ENCODE measurements around the gene VPS35L. TPM values are rescaled to one million over a fixed set of nuclear protein-coding genes. Genes with fewer than 3 reads are reported as not detected.
A peak's percentile ranks its signal among the peaks of the same experiment; 100 is the strongest.

The VPS35L gene
- total and polyA plus RNA-seq, 2 experiments from 2014 or later, result 47.5 to 52.8 TPM

GRCh38 chr16:19621445-19621844 is 65.9 kb downstream of the VPS35L start:
- Histone ChIP-seq H3K9me2 (replicated peaks; ENCODE audit: insufficient read depth) (no peaks in the 10 kb centered on the region), H3K4me3 (no peak overlapping the region), H3K4me1 (ENCODE audit: insufficient read depth) (no peaks in the 10 kb centered on the region), H2AFZ (no peak overlapping the region), H3K27ac (no peak overlapping the region), H4K20me1 (ENCODE audit: insufficient read depth, poor library complexity, severe bottlenecking) (no peaks in the 10 kb centered on the region), H3K79me2 (no peaks in the 10 kb centered on the region), H3K36me3 (replicated peaks; ENCODE audit: insufficient read depth, low read depth) (no peaks in the 10 kb centered on the region), H3K27me3 (no peaks in the 10 kb centered on the region), H3K9me3 (ENCODE audit: low read depth) (no peaks in the 10 kb centered on the region), H3K4me2 (no peak overlapping the region)
- WGBS (ENCODE audit: low lambda C conversion rate, missing lambda C conversion rate), result 95% methylated on average over 3 of the region's 3 CpGs
- TF ChIP-seq EZH2 (IDR thresholded peaks at IDR 0.05; ENCODE audit: borderline replicate concordance) (no peak), EZH2phosphoT487 (IDR thresholded peaks at IDR 0.05; ENCODE audit: low read depth, severe bottlenecking, unreplicated experiment) (no peak)
- DNase-seq (ENCODE audit: low spot score), result no peak

DNA sequence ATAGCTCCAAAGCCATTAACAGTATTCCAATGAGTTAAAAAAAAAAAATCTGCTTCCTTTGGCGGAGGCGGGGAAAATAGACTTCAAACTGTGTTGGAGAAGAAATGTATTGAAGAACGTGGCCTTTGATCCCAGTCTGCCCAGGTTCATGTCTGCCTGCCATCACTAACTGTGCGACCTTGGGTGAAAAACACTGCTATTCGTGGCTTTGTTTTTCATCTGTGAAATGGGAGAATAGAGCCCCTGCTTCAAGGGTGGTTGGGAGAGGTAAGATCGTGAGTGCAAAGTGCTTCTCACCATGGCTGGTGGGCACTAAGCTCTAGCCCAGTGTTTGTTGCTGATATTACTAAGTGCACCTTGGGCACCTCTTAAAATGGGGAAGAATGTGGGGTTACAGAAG is 69.5 kb downstream of the VPS35L start:
- no peak for DNase-seq (ENCODE audit: low spot score)
- Histone ChIP-seq H3K27me3 (no peaks in the 10 kb centered on the region), H3K4me2 (no peak overlapping the region), H3K4me1 (ENCODE audit: insufficient read depth) (no peaks in the 10 kb centered on the region), H3K9me3 (ENCODE audit: low read depth) (no peaks in the 10 kb centered on the region), H3K9me2 (replicated peaks; ENCODE audit: insufficient read depth) (no peaks in the 10 kb centered on the region), H3K36me3 (replicated peaks; ENCODE audit: insufficient read depth, low read depth) (no peaks in the 10 kb centered on the region), H3K4me3 (no peak overlapping the region), H3K79me2 (no peaks in the 10 kb centered on the region), H2AFZ (no peak overlapping the region), H4K20me1 (ENCODE audit: insufficient read depth, poor library complexity, severe bottlenecking) (no peaks in the 10 kb centered on the region), H3K27ac (no peak overlapping the region)
- 98% methylated on average over 6 of the region's 6 CpGs for WGBS (ENCODE audit: low lambda C conversion rate, missing lambda C conversion rate)
- TF ChIP-seq EZH2phosphoT487 (IDR thresholded peaks at IDR 0.05; ENCODE audit: low read depth, severe bottlenecking, unreplicated experiment) (no peak), EZH2 (IDR thresholded peaks at IDR 0.05; ENCODE audit: borderline replicate concordance) (no peak), CTCF (IDR thresholded peaks at IDR 0.05; ENCODE audit: poor library complexity) (no peak)

DNA sequence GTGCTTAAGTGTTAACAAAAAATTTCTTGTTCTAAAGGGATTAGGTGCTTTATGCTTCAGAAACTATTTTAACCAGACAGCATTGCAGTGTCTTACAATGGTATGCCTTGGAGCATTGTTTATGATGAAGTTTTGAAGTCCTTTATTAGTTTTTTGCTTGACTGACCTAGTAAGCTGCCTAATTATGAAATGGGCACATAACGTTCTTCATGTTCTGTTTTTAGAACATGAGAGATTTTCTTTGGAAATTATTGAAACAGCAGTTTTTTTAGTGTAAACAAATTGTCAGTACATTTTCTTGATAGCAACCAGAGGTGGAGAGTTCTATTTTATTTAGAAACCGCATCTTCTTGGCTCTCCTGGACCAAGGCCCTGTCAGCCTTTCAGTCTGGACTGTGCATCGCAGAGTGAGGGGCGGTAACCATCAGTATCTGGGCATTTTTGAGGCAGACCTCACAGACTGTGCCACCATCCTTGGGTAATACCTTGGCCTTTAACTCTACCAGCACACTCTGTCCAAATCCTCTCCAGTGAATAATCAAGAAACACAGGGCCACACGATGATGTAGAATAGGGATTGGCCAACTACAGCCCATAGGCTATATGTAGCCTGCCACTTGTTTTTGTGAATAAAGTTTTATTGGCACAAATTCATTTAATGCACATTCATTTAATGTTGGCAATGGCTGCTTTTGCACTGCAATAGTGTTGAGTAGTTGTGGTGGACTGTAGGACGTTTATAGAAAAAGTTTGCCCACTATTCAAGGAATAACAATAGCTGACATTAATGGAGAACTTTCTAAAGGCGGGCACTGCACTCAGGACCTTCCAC is 81.1 kb downstream of the VPS35L start:
- no peaks in the 10 kb centered on the region for H3K9me3 ChIP-seq (ENCODE audit: low read depth)
- H4K20me1 ChIP-seq (ENCODE audit: insufficient read depth, poor library complexity, severe bottlenecking), result no peaks in the 10 kb centered on the region
- no peak for DNase-seq (ENCODE audit: low spot score)
- no peak overlapping the region for H3K4me2 ChIP-seq
- no peak overlapping the region for H3K4me3 ChIP-seq
- no peaks in the 10 kb centered on the region for H3K4me1 ChIP-seq (ENCODE audit: insufficient read depth)
- no peaks in the 10 kb centered on the region for H3K79me2 ChIP-seq
- H3K9me2 ChIP-seq (replicated peaks; ENCODE audit: insufficient read depth), result no peaks in the 10 kb centered on the region
- H3K27ac ChIP-seq, result peak overlapping the region; percentile 71
- no peaks in the 10 kb centered on the region for H3K27me3 ChIP-seq
- TF ChIP-seq EZH2phosphoT487 (IDR thresholded peaks at IDR 0.05; ENCODE audit: low read depth, severe bottlenecking, unreplicated experiment) (no peak), CTCF (IDR thresholded peaks at IDR 0.05; ENCODE audit: poor library complexity) (no peak), EZH2 (IDR thresholded peaks at IDR 0.05; ENCODE audit: borderline replicate concordance) (no peak)
- H3K36me3 ChIP-seq (replicated peaks; ENCODE audit: insufficient read depth, low read depth), result no peaks in the 10 kb centered on the region
- no peak overlapping the region for H2AFZ ChIP-seq
- WGBS (ENCODE audit: low lambda C conversion rate, missing lambda C conversion rate), result 91% methylated on average over 7 of the region's 7 CpGs

DNA sequence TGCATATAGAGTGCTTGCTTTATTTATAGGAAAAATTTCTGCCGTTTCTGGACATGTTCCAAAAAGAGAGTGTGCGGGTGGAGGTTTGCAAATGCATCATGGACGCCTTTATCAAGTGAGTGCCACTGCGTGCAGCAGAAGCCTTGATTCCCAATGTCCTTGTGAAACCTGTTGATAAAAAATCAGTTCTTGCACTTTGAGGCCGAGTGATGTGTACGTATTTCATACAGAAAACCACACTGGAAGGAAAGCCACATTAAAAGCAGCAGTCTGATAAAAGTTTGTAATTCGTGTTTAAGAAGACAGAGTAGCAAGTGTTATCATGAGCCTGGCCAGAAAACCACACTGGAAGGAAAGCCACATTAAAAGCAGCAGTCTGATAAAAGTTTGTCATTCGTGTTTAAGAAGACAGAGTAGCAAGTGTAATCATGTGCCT is 84.5 kb downstream of the VPS35L start:
- no peak for DNase-seq (ENCODE audit: low spot score)
- 85% methylated on average over 8 of the region's 8 CpGs for WGBS (ENCODE audit: low lambda C conversion rate, missing lambda C conversion rate)
- H3K79me2 ChIP-seq, result no peaks in the 10 kb centered on the region
- H3K27me3 ChIP-seq, result no peaks in the 10 kb centered on the region
- H3K4me2 ChIP-seq, result no peak overlapping the region
- no peak overlapping the region for H2AFZ ChIP-seq
- no peaks in the 10 kb centered on the region for H3K36me3 ChIP-seq (replicated peaks; ENCODE audit: insufficient read depth, low read depth)
- no peaks in the 10 kb centered on the region for H4K20me1 ChIP-seq (ENCODE audit: insufficient read depth, poor library complexity, severe bottlenecking)
- H3K4me3 ChIP-seq, result no peak overlapping the region
- no peak for TF ChIP-seq EZH2phosphoT487 (IDR thresholded peaks at IDR 0.05; ENCODE audit: low read depth, severe bottlenecking, unreplicated experiment)
- TF ChIP-seq CTCF (IDR thresholded peaks at IDR 0.05; ENCODE audit: poor library complexity), result no peak
- TF ChIP-seq EZH2 (IDR thresholded peaks at IDR 0.05; ENCODE audit: borderline replicate concordance), result no peak
- no peak overlapping the region for H3K27ac ChIP-seq
- no peaks in the 10 kb centered on the region for H3K4me1 ChIP-seq (ENCODE audit: insufficient read depth)
- H3K9me2 ChIP-seq (replicated peaks; ENCODE audit: insufficient read depth), result no peaks in the 10 kb centered on the region
- no peaks in the 10 kb centered on the region for H3K9me3 ChIP-seq (ENCODE audit: low read depth)

Data from hepatocyte (in vitro differentiated cells).